ENCODE results near the gene SDR39U1. TPM values are rescaled to one million over a fixed set of nuclear protein-coding genes. Genes with fewer than 3 reads are reported as not detected.

The SDR39U1 gene
- total RNA-seq, 1 experiment from 2014 or later, result 56.7 TPM

- TF ChIP-seq ZNF423 (CRISPR knock-in tag; IDR thresholded peaks at IDR 0.05) (no peak), ZMAT4 (CRISPR knock-in tag; IDR thresholded peaks at IDR 0.05) (no peak), E2F5 (CRISPR knock-in tag; IDR thresholded peaks at IDR 0.05) (no peak), HMGA2 (CRISPR knock-in tag; IDR thresholded peaks at IDR 0.05) (no peak), GTF2I (CRISPR knock-in tag; conservative IDR thresholded peaks at IDR 0.05) (no peak), FOXP1 (CRISPR knock-in tag; IDR thresholded peaks at IDR 0.05; ENCODE audit: borderline replicate concordance) (no peak), SOX15 (CRISPR knock-in tag; IDR thresholded peaks at IDR 0.05) (no peak), CBFB (CRISPR knock-in tag; IDR thresholded peaks at IDR 0.05; ENCODE audit: low read depth) (no peak), RELA (CRISPR knock-in tag; IDR thresholded peaks at IDR 0.05; ENCODE audit: borderline replicate concordance) (no peak), ESRRA (CRISPR knock-in tag; IDR thresholded peaks at IDR 0.05; ENCODE audit: borderline replicate concordance) (no peak), USF1 (CRISPR knock-in tag; IDR thresholded peaks at IDR 0.05) (no peak), KAT7 (CRISPR knock-in tag; IDR thresholded peaks at IDR 0.05; ENCODE audit: borderline replicate concordance) (no peak), GRHL2 (CRISPR knock-in tag; IDR thresholded peaks at IDR 0.05; ENCODE audit: insufficient replicate concordance, severe bottlenecking) (no peak), NFATC4 (CRISPR knock-in tag; IDR thresholded peaks at IDR 0.05) (no peak), CTCF (IDR thresholded peaks at IDR 0.05) (no peak), CREM (CRISPR knock-in tag; IDR thresholded peaks at IDR 0.05) (no peak), ATF1 (CRISPR knock-in tag; IDR thresholded peaks at IDR 0.05) (no peak)
- TF ChIP-seq, protein P1, sequence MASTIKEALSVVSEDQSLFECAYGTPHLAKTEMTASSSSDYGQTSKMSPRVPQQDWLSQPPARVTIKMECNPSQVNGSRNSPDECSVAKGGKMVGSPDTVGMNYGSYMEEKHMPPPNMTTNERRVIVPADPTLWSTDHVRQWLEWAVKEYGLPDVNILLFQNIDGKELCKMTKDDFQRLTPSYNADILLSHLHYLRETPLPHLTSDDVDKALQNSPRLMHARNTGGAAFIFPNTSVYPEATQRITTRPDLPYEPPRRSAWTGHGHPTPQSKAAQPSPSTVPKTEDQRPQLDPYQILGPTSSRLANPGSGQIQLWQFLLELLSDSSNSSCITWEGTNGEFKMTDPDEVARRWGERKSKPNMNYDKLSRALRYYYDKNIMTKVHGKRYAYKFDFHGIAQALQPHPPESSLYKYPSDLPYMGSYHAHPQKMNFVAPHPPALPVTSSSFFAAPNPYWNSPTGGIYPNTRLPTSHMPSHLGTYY (CRISPR knock-in tag; IDR thresholded peaks at IDR 0.05), result no peak
- H3K27me3 Mint-ChIP-seq (ENCODE audit: low read depth), result no peaks in the 10 kb centered on the region
- ChIA-PET CTCF (interaction anchor here (0.7 to 3.6 kb wide), 12 partner anchors 10 to 226 kb away, joined by 3 to 60 read pairs (median 6); partner anchors contain the start of genes CBLN3, CIDEB, KHNYN and LTB4R), POLR2A (interaction anchor here (0.7 to 1.6 kb wide), 4 partner anchors 10 to 109 kb away, joined by 3 to 15 read pairs (median 6); partner anchors contain the start of gene NYNRIN)
- DNase-seq (ENCODE audit: low spot score) (no peak), ATAC-seq (no peak)
- H3K27ac Mint-ChIP-seq, result peak overlapping the region; percentile 99
- peaks cover 3% of the 10 kb centered on the region; the same call in 1 of the 2 replicates for H3K9me3 Mint-ChIP-seq
- H3K4me3 Mint-ChIP-seq, result peak overlapping the region; percentile 88
- H3K36me3 Mint-ChIP-seq, result peaks cover 28% of the 10 kb centered on the region
- H3K4me1 Mint-ChIP-seq, result peaks cover 10% of the 10 kb centered on the region
Measured at GRCh38 chr14:24441485-24441884, 1.1 kb downstream of the SDR39U1 start.

DNA sequence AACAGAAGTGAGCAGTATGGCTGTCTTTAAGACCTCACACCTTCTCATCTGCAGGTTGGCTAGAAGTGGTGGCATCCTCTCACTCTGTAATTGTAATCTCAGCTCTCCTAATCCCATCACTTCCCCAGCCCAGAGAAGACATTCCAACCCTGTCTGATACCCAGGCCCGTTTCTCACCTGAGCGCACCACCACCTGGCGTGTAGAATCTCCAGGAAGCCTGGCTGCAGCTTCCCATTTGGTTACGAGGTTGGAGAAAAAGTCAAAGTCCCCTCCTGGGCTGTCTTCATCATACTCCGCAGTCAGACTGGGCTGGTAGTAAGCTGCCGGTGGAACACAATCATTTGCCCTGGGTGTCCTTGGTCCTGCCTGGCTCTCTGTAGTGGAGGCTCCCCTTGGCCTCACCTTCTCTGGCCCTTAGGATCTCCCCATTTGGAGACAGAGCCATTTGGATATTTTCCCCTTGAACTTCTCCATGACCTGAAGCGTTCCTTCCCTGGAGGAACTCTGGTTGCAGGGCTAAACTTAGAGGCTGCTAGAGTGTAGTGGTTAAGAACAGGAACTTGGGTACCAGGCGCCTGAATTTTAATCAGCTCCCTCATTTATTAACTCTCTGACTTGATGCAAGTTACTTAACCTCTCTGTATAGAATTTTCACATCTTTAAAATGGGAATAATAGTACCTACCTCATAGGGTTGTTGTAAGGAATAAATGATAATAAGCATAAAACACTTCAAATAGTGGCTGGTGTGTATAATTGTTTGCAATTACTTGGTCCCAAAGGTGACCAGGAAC is 1.8 kb downstream of the SDR39U1 start:
- ChIA-PET POLR2A (interaction anchor here (1.4 to 1.6 kb wide), 2 partner anchors 10 to 108 kb away, joined by 9 to 15 read pairs; no protein-coding TSS in a partner anchor), CTCF (interaction anchor here (1.1 to 3.6 kb wide), 3 partner anchors 10 to 112 kb away, joined by 5 to 60 read pairs (median 25); partner anchors contain the start of genes CBLN3 and KHNYN)
- Mint-ChIP-seq H3K4me1 (peaks cover 10% of the 10 kb centered on the region), H3K9me3 (peaks cover 3% of the 10 kb centered on the region; the same call in 1 of the 2 replicates), H3K36me3 (peaks cover 28% of the 10 kb centered on the region), H3K27me3 (ENCODE audit: low read depth) (no peaks in the 10 kb centered on the region), H3K4me3 (peak overlapping the region; percentile 88), H3K27ac (no peak overlapping the region)
- no peak for ATAC-seq
- no peak for DNase-seq (ENCODE audit: low spot score)
- TF ChIP-seq GTF2I (CRISPR knock-in tag; conservative IDR thresholded peaks at IDR 0.05) (no peak), ZNF425 (CRISPR knock-in tag; conservative IDR thresholded peaks at IDR 0.05) (no peak), RORB (CRISPR knock-in tag; IDR thresholded peaks at IDR 0.05) (no peak), JAZF1 (CRISPR knock-in tag; IDR thresholded peaks at IDR 0.05) (no peak)
- TF ChIP-seq, protein P2, sequence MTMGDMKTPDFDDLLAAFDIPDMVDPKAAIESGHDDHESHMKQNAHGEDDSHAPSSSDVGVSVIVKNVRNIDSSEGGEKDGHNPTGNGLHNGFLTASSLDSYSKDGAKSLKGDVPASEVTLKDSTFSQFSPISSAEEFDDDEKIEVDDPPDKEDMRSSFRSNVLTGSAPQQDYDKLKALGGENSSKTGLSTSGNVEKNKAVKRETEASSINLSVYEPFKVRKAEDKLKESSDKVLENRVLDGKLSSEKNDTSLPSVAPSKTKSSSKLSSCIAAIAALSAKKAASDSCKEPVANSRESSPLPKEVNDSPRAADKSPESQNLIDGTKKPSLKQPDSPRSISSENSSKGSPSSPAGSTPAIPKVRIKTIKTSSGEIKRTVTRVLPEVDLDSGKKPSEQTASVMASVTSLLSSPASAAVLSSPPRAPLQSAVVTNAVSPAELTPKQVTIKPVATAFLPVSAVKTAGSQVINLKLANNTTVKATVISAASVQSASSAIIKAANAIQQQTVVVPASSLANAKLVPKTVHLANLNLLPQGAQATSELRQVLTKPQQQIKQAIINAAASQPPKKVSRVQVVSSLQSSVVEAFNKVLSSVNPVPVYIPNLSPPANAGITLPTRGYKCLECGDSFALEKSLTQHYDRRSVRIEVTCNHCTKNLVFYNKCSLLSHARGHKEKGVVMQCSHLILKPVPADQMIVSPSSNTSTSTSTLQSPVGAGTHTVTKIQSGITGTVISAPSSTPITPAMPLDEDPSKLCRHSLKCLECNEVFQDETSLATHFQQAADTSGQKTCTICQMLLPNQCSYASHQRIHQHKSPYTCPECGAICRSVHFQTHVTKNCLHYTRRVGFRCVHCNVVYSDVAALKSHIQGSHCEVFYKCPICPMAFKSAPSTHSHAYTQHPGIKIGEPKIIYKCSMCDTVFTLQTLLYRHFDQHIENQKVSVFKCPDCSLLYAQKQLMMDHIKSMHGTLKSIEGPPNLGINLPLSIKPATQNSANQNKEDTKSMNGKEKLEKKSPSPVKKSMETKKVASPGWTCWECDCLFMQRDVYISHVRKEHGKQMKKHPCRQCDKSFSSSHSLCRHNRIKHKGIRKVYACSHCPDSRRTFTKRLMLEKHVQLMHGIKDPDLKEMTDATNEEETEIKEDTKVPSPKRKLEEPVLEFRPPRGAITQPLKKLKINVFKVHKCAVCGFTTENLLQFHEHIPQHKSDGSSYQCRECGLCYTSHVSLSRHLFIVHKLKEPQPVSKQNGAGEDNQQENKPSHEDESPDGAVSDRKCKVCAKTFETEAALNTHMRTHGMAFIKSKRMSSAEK (CRISPR knock-in tag; IDR thresholded peaks at IDR 0.05; ENCODE audit: borderline replicate concordance), result no peak

Data from WTC11 (cell line).